Measurements from ENCODE around the gene PLS3.

DNA sequence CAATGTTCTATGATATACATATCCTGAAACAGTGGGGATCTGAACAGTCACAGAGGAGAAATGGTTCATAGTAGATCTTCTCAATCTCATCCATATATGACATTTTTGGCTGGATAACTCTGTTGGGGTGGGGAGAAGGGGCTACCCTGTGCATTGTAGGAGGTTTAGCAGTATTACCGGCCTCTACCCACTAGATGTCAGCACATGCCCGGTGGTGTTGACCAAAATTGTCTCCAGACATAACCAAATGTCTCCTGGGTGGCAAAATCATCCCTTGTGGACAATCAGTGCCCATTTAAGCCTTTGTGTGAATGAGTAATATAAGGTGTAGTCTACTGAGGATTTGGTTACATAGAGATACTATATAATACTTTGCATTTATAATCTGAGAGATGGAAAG is 89.9 kb downstream of the PLS3 start:
- TF ChIP-seq CBFB (CRISPR knock-in tag; IDR thresholded peaks at IDR 0.05; ENCODE audit: low read depth): no peak
- no peak for TF ChIP-seq NFYB (CRISPR knock-in tag; conservative IDR thresholded peaks at IDR 0.05; ENCODE audit: low read depth)
- no peak for TF ChIP-seq ZNF263 (CRISPR knock-in tag; IDR thresholded peaks at IDR 0.05; ENCODE audit: low read depth)
- TF ChIP-seq CREM (CRISPR knock-in tag; IDR thresholded peaks at IDR 0.05): no peak
- TF ChIP-seq, protein P1, sequence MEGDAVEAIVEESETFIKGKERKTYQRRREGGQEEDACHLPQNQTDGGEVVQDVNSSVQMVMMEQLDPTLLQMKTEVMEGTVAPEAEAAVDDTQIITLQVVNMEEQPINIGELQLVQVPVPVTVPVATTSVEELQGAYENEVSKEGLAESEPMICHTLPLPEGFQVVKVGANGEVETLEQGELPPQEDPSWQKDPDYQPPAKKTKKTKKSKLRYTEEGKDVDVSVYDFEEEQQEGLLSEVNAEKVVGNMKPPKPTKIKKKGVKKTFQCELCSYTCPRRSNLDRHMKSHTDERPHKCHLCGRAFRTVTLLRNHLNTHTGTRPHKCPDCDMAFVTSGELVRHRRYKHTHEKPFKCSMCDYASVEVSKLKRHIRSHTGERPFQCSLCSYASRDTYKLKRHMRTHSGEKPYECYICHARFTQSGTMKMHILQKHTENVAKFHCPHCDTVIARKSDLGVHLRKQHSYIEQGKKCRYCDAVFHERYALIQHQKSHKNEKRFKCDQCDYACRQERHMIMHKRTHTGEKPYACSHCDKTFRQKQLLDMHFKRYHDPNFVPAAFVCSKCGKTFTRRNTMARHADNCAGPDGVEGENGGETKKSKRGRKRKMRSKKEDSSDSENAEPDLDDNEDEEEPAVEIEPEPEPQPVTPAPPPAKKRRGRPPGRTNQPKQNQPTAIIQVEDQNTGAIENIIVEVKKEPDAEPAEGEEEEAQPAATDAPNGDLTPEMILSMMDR (IDR thresholded peaks at IDR 0.05): peak; percentile 37; the same call in 1 of the 2 replicates
- no peak for TF ChIP-seq TCF7 (CRISPR knock-in tag; IDR thresholded peaks at IDR 0.05; ENCODE audit: low read depth)
- no peak for TF ChIP-seq TEAD4 (CRISPR knock-in tag; IDR thresholded peaks at IDR 0.05)
- TF ChIP-seq, protein P2, sequence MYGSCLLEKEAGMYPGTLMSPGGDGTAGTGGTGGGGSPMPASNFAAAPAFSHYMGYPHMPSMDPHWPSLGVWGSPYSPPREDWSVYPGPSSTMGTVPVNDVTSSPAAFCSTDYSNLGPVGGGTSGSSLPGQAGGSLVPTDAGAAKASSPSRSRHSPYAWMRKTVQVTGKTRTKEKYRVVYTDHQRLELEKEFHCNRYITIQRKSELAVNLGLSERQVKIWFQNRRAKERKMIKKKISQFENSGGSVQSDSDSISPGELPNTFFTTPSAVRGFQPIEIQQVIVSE (CRISPR knock-in tag; IDR thresholded peaks at IDR 0.05; ENCODE audit: borderline replicate concordance): no peak
- TF ChIP-seq, protein P3, sequence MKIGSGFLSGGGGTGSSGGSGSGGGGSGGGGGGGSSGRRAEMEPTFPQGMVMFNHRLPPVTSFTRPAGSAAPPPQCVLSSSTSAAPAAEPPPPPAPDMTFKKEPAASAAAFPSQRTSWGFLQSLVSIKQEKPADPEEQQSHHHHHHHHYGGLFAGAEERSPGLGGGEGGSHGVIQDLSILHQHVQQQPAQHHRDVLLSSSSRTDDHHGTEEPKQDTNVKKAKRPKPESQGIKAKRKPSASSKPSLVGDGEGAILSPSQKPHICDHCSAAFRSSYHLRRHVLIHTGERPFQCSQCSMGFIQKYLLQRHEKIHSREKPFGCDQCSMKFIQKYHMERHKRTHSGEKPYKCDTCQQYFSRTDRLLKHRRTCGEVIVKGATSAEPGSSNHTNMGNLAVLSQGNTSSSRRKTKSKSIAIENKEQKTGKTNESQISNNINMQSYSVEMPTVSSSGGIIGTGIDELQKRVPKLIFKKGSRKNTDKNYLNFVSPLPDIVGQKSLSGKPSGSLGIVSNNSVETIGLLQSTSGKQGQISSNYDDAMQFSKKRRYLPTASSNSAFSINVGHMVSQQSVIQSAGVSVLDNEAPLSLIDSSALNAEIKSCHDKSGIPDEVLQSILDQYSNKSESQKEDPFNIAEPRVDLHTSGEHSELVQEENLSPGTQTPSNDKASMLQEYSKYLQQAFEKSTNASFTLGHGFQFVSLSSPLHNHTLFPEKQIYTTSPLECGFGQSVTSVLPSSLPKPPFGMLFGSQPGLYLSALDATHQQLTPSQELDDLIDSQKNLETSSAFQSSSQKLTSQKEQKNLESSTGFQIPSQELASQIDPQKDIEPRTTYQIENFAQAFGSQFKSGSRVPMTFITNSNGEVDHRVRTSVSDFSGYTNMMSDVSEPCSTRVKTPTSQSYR (CRISPR knock-in tag; IDR thresholded peaks at IDR 0.05): no peak

All from WTC11 (cell line).